Measurements from ENCODE around the gene MYO1B. TPM values are rescaled to one million over a fixed set of nuclear protein-coding genes. Genes with fewer than 3 reads are reported as not detected.

The MYO1B gene
- total RNA-seq, 2 experiments from 2014 or later, result 1.6 to 4.3 TPM

DNA sequence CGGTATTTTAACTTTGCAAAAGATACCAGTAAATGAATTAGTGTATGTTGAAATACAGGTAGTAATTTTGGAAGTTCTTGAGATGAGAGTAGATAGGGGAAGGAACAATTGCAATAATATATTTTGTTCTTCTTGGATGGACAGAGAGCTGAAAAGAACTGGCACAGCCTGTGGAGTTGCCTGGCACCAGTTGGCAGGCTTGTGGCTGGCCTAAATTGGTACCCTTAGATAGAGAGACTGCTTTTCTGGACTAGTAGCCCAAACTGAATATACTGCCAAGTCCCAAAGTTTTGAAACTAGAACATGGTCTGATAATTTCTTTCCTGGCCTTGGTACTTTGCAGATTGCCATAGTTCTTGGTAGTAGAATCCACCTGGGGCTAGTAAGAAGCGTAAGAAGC lies 26.9 kb downstream of the MYO1B start:
- H3K9me3 Mint-ChIP-seq (ENCODE audit: low read depth), result no peaks in the 10 kb centered on the region
- peaks cover 3% of the 10 kb centered on the region for H3K36me3 Mint-ChIP-seq
- H3K27ac Mint-ChIP-seq, result no peak overlapping the region
- peaks cover 15% of the 10 kb centered on the region for H3K27me3 Mint-ChIP-seq
- CTCF ChIA-PET, result no interaction called here
- H3K4me1 Mint-ChIP-seq, result no peaks in the 10 kb centered on the region
- no peak overlapping the region for H3K4me3 Mint-ChIP-seq
- ATAC-seq (no peak), DNase-seq (no peak)

DNA sequence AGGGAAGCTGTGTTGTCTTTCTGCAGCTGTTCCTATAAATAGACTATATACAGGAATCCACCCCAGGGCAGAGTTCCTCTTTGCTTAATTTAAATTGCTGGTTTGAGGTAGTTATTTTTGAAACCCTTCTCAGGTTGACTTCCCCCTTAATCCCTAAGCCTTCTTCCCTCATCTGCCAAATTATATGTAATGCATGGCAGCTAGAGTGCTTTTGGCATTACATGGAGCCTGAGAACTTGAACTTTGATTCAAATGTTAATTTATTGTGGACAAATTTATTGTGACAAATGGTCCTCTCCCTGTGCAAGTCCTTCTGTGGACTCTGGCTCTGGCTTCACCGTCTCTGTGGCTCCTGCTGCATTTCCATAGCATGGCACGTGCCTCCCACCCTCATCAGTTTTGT lies 29.2 kb downstream of the MYO1B start:
- H3K9me3 Mint-ChIP-seq (ENCODE audit: low read depth), result no peaks in the 10 kb centered on the region
- H3K4me1 Mint-ChIP-seq, result no peaks in the 10 kb centered on the region
- CTCF ChIA-PET, result no interaction called here
- H3K36me3 Mint-ChIP-seq, result peaks cover 3% of the 10 kb centered on the region
- no peak for ATAC-seq
- no peak overlapping the region for H3K27ac Mint-ChIP-seq
- peaks cover 17% of the 10 kb centered on the region for H3K27me3 Mint-ChIP-seq
- no peak for DNase-seq
- H3K4me3 Mint-ChIP-seq, result no peak overlapping the region

DNA sequence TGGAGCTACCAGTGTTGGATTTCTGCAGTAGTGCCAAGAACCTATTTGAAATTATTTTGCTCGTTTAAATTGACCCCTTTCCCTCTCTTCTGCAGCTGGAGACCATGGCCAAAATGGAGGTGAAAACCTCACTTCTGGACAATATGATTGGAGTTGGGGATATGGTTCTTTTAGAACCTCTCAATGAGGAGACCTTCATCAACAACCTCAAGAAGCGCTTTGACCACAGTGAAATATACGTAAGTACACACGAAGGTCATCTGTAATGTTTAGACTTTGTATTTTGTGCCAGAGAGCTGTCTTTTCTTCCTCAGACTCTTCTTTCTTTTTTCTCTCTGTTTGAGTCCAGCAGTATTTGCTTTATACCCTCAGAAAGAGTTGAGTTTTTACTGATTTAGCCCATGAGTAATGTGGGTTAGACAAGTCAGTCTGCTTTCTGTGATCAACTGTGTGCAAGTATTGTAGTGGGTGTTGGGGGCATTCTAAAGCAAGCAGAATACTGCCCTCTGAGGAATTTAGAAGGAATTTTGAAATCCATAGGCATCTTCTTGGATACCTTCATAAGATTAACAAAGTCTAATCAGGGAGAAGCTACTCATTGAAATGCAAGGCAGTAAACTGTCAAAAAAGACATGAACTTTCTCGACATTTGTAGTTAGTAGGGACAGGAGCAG lies 31.7 kb downstream of the MYO1B start:
- Mint-ChIP-seq H3K27me3 (peaks cover 14% of the 10 kb centered on the region), H3K4me3 (no peak overlapping the region), H3K36me3 (no peaks in the 10 kb centered on the region), H3K9me3 (ENCODE audit: low read depth) (no peaks in the 10 kb centered on the region), H3K4me1 (no peaks in the 10 kb centered on the region), H3K27ac (no peak overlapping the region)
- ATAC-seq (no peak), DNase-seq (no peak)
- CTCF ChIA-PET, result interaction anchor here (0.9 kb wide), 1 partner anchor 104 kb away, joined by 3 read pairs; no protein-coding TSS in a partner anchor

DNA sequence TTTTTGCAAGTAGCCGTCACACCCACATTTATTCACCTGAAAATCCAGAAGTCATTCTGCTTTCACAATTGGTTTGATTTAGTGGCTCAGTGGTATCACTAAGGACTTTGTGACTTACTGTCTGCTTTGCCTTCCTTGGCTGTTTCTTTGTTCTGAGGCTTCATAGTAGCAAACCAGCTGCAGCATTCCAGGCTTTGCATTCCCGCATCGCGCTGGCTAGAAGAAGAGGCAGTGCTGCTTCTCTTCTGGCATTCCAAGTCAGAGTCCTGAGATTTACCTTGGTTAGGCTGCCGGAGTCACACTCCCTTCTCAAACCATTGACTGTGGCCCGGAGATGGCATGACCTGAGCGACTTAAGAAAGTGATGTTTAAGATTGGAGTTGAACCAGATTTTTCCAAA lies 35.1 kb downstream of the MYO1B start:
- Mint-ChIP-seq H3K4me3 (no peak overlapping the region), H3K4me1 (no peaks in the 10 kb centered on the region), H3K9me3 (ENCODE audit: low read depth) (no peaks in the 10 kb centered on the region), H3K27ac (no peak overlapping the region), H3K36me3 (peaks cover 2% of the 10 kb centered on the region), H3K27me3 (peaks cover 7% of the 10 kb centered on the region)
- ATAC-seq (no peak), DNase-seq (no peak)
- CTCF ChIA-PET, result no interaction called here

DNA sequence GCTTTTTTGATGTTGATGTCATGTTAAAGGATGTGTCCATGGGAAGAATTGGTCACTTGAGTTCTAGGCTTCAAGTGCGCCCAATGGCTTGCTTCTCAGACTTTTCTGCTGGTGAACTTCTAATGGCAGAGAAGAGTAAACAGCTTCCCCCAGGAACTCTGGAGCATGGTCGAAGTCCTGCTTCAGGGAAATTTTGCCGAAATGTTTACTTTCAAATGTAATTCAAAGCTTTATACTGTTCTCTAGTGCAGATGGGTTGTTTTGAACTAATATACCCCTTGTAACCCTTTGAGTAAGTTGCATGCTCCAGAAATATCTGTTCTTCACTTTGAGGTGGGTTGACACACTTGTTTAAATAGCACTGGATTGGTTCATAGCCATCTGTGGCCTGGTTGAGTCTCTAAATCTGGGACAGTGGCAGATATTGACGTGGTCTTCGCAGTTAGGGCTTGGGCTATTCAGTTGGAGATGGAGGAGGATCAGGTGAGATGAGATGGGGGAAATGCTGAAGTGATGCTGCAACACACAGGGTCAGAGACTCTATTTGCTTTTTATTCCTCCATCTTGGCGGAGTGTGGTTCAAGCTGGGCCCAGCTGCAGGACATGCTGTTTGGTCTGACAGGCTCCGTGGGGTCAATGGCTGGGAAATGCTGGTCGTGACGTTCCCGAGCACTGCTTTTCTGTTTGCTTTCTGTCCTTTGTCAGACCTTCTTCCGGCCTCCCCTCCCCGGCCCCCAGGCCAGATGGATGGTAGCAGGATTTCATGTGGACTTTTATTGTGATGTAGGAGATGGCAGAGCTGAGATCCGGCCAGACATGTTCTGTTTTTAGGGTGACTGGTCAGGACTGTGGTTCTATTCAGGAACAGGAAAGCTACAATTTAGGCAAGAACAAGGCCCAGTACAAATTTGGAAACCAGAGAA lies 35.9 kb downstream of the MYO1B start:
- no peaks in the 10 kb centered on the region for H3K9me3 Mint-ChIP-seq (ENCODE audit: low read depth)
- H3K27me3 Mint-ChIP-seq, result peaks cover 7% of the 10 kb centered on the region
- no peak for DNase-seq
- H3K4me1 Mint-ChIP-seq, result no peaks in the 10 kb centered on the region
- H3K36me3 Mint-ChIP-seq, result peaks cover 2% of the 10 kb centered on the region
- no peak overlapping the region for H3K4me3 Mint-ChIP-seq
- CTCF ChIA-PET, result no interaction called here
- H3K27ac Mint-ChIP-seq, result no peak overlapping the region
- no peak for ATAC-seq

DNA sequence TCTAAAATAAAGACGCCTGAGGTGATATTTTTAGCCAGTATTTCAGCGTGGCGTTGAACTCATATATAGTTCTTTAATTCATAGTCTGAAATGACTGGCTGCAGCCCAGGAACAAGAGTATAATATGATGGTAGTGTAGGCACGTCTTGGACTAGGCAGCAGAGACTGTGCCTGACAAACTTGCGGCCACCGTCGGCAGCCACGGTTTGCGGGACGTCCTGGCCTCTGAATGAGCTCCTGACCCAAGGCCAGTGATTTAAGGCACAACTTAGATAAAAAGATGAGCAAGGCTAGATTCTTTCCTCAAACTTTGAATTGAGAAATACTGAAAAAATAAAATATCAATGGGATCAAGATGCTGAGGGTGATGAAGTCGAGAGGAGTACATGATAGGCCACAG lies 40.0 kb downstream of the MYO1B start:
- Mint-ChIP-seq H3K9me3 (ENCODE audit: low read depth) (no peaks in the 10 kb centered on the region), H3K27ac (no peak overlapping the region), H3K4me1 (no peaks in the 10 kb centered on the region), H3K36me3 (peaks cover 2% of the 10 kb centered on the region), H3K4me3 (no peak overlapping the region), H3K27me3 (peaks cover 2% of the 10 kb centered on the region)
- ATAC-seq, result no peak
- CTCF ChIA-PET, result no interaction called here
- DNase-seq, result no peak

DNA sequence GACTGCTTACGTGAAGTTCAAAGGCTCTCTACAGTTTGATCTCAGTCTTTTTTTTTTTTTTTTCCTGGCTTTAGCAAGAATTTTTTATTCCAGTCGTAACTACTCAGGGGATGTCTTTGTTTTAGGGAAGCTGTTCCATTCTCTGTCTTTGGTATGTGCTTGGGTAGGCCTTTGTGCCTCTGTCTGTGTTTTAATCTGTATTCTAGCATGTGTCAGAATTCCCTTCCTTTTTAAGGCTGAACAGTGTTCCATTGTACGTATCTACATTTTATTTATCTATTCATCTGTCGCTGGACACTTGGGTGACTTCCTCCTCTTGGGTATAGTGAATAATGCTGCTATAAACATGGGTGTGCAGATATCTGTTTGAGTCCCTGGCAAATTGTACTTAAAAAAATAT lies 42.6 kb downstream of the MYO1B start:
- Mint-ChIP-seq H3K27ac (no peak overlapping the region), H3K36me3 (peaks cover 2% of the 10 kb centered on the region), H3K27me3 (peaks cover 2% of the 10 kb centered on the region), H3K4me1 (no peaks in the 10 kb centered on the region), H3K4me3 (no peak overlapping the region), H3K9me3 (ENCODE audit: low read depth) (no peaks in the 10 kb centered on the region)
- CTCF ChIA-PET, result interaction anchor here (1.3 kb wide), 1 partner anchor 15 kb away, joined by 3 read pairs; no protein-coding TSS in a partner anchor
- DNase-seq (no peak), ATAC-seq (no peak)

DNA sequence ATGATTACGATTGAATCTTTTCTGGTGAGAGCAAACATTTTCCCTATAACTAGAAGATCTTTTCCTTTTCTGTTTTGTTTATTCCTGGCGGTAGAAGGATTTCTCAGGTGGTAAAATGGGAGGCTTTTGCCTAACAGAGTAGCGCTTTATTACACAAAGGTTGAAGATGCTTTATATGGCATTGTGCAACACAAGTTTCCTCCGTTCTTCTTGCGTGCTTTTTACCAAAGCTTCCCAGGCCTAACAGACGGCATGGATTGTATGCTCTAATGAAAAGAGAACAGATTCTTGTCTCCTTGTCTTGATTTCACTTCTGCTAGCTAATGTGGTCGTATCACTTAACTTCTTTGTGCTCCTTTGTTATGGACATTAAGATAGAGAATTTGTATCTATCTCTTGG lies 43.8 kb downstream of the MYO1B start:
- DNase-seq, result no peak
- CTCF ChIA-PET, result interaction anchor here (1.3 kb wide), 1 partner anchor 14 kb away, joined by 3 read pairs; no protein-coding TSS in a partner anchor
- no peak for ATAC-seq
- H3K9me3 Mint-ChIP-seq (ENCODE audit: low read depth), result no peaks in the 10 kb centered on the region
- H3K27me3 Mint-ChIP-seq, result peaks cover 2% of the 10 kb centered on the region
- peaks cover 3% of the 10 kb centered on the region for H3K4me1 Mint-ChIP-seq
- H3K36me3 Mint-ChIP-seq, result peaks cover 2% of the 10 kb centered on the region
- no peak overlapping the region for H3K27ac Mint-ChIP-seq
- H3K4me3 Mint-ChIP-seq, result no peak overlapping the region

DNA sequence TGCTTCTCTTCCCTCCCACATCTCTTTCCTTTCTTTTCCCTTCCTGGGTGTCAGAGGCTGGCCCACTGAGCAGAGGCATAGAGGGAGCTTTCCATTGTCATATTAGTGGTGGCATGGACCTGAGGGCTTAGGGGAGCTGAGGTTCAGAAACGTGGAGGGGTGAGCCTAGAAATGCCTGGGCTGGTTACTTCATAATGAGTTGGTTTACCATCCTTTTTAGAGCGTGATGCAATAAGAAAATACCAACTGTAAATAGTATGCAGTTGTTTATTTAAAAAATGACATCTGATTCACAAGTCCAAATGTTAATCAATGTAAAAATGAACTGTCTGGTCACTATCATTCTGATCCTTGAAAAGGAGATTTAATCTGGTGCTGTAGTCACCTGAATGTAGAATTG lies 46.3 kb downstream of the MYO1B start:
- CTCF ChIA-PET, result no interaction called here
- Mint-ChIP-seq H3K9me3 (ENCODE audit: low read depth) (no peaks in the 10 kb centered on the region), H3K4me1 (peaks cover 5% of the 10 kb centered on the region), H3K36me3 (no peaks in the 10 kb centered on the region), H3K27ac (no peak overlapping the region), H3K27me3 (peaks cover 2% of the 10 kb centered on the region), H3K4me3 (no peak overlapping the region)
- DNase-seq (no peak), ATAC-seq (no peak)

DNA sequence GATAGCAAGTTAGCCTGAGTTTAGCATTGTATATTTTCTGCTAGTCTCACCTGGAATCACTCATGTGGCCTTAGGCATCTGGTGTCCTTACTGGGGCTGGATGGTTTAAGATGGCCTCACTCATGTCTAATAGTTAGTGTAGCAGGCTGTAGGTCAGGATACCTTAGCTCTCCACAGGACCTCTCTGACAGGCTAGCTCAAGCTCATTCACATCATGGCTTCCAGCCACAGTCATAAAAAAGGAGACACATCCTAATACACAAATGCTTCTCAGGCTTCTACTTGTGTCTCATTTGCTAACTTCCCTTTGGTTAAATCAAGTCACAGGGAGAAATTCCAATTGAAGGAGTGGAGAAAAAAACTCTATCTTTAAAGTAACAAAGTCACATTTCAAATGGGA lies 47.7 kb downstream of the MYO1B start:
- ATAC-seq (no peak), DNase-seq (no peak)
- CTCF ChIA-PET, result no interaction called here
- no peaks in the 10 kb centered on the region for H3K9me3 Mint-ChIP-seq (ENCODE audit: low read depth)
- no peaks in the 10 kb centered on the region for H3K36me3 Mint-ChIP-seq
- no peak overlapping the region for H3K27ac Mint-ChIP-seq
- peaks cover 5% of the 10 kb centered on the region for H3K4me1 Mint-ChIP-seq
- H3K27me3 Mint-ChIP-seq, result peaks cover 6% of the 10 kb centered on the region
- H3K4me3 Mint-ChIP-seq, result no peak overlapping the region

DNA sequence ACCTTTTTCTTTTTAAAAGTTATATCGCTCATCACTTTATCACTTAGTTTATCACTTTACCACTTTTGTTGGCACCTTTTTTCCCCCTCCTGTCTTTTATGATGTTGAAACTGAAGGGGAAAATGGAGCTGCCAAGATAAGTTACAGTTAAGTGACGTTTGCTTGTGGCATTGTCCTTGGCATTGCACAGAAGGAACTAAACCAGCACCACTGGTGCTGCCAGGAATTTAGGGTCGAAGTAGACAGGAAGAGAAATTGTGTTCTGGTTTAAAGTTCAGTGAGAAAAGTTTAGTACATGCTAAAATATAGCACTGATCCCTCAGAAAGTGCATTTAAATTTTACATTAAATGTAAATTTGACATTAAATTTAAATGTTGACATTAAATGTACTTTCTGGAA lies 49.9 kb downstream of the MYO1B start:
- no peak for ATAC-seq
- Mint-ChIP-seq H3K4me3 (no peak overlapping the region), H3K9me3 (ENCODE audit: low read depth) (no peaks in the 10 kb centered on the region), H3K27ac (no peak overlapping the region), H3K4me1 (peaks cover 5% of the 10 kb centered on the region), H3K36me3 (no peaks in the 10 kb centered on the region), H3K27me3 (peaks cover 6% of the 10 kb centered on the region)
- DNase-seq, result no peak
- CTCF ChIA-PET, result no interaction called here

DNA sequence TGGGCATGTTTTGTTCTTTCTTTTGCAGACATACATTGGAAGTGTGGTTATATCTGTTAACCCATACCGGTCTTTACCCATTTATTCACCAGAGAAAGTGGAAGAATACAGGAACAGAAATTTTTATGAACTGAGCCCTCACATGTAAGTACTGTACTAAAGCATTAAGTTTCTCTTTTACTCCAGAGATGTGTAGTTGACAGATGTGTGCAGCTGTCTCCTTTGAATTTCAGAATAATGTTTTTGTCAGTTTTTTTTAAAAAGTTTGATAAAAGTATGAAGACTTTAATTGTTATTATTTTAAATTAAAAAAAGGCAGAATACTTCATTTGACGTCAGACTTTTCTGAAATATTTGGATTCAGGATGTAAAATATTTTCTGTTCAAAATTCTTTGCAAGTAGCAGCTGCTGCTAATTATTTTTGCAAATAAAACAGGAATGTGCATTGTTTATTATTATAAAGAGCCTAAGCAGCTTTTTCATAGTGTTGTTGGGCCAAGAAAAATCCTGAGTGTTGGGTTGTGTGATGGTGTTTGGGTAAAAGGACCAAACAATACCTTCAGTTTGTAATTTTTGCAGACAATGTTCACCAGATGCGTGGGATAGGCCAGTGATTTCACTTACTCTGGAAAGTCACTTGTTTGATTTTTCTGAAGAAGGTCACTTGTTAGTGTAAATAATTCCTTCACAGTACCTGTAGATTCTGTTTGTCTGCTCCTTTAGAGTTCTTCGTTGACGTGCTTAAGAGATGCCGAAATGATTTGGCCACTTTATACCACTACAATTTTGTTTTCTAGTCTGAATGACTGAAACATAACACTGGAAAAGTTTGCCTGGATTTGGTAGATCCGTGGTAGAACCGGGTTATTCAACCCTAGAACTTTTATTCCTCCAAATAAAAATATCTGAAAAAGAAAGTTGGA lies 51.1 kb downstream of the MYO1B start:
- Mint-ChIP-seq H3K4me1 (peaks cover 5% of the 10 kb centered on the region), H3K4me3 (no peak overlapping the region), H3K9me3 (ENCODE audit: low read depth) (no peaks in the 10 kb centered on the region), H3K27me3 (peaks cover 5% of the 10 kb centered on the region), H3K36me3 (no peaks in the 10 kb centered on the region), H3K27ac (no peak overlapping the region)
- DNase-seq (no peak), ATAC-seq (no peak)
- CTCF ChIA-PET, result no interaction called here

DNA sequence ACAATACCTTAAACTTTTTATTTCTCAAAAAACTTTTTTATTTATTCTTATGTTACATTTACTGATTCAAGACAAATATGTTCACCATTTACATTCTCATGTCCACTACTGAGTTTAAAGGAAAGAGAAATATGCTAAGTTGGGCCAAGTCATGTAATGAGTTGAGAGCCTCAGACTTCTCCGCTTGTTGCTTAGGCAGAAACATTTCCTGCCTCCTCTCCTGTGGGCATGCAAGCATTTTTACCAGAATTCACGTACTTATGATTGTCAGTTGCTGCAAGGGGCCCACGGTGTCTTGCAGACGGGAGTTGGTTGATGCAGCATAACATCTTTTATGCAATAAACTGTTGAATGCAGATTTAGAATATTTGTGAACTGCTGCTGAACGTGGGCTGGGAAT lies 51.8 kb downstream of the MYO1B start:
- Mint-ChIP-seq H3K36me3 (no peaks in the 10 kb centered on the region), H3K27me3 (peaks cover 10% of the 10 kb centered on the region), H3K9me3 (ENCODE audit: low read depth) (no peaks in the 10 kb centered on the region), H3K4me3 (no peak overlapping the region), H3K27ac (no peak overlapping the region), H3K4me1 (peaks cover 5% of the 10 kb centered on the region)
- ATAC-seq (no peak), DNase-seq (no peak)
- CTCF ChIA-PET, result no interaction called here

All from activated CD8-positive, alpha-beta memory T cell treated with anti-CD3 and anti-CD28 coated beads, Interleukin-2, amount 10 ng/mL, durations not matched to agents 7 days and 5 days (primary cell).